Measurements from ENCODE around the gene UBE3B.

UBE3B gene

GRCh38 chr12:109580684-109581333, 103.4 kb downstream of the UBE3B start:
- no peak for DNase-seq

- no peak for DNase-seq
Observed at GRCh38 chr12:109581334-109581691, 103.9 kb downstream of the UBE3B start.

- DNase-seq, result no peak
Observed at GRCh38 chr12:109581856-109582255, 104.4 kb downstream of the UBE3B start.

- peak; percentile 4 for DNase-seq
Observed at GRCh38 chr12:109582636-109583035, 105.2 kb downstream of the UBE3B start.

GRCh38 chr12:109583733-109584132, 106.3 kb downstream of the UBE3B start:
- DNase-seq, result no peak

Measured in cortex of kidney (tissue), 1 donor.